GM12878 (cell line): ENCODE data around the gene NLRC5. TPM values are rescaled to one million over a fixed set of nuclear protein-coding genes. Genes with fewer than 3 reads are reported as not detected.

Experiments used
- CREM ChIP-seq: IDR thresholded peaks from 2 replicates; pipeline ENCODE4 v1.6.1; 2014; ENCODE audit warnings: antibody characterized with exemption, low read depth
- ESRRA ChIP-seq: IDR thresholded peaks from 2 replicates; pipeline ENCODE4 v1.6.1; 2012; ENCODE audit warnings: mild to moderate bottlenecking, low read length, improper control_type of control experiment
- ETV6 ChIP-seq, 2 experiments: fragments of 450-650 bp in 1 of 2; IDR thresholded peaks in 1 of 2; conservative IDR thresholded peaks in 1 of 2; 2 replicates each; pipeline ENCODE4 v1.6.1; 2014; ENCODE audit warnings: antibody characterized with exemption in 1 of 2, borderline replicate concordance in 1 of 2, low read depth in 1 of 2, mild to moderate bottlenecking in 1 of 2, moderate library complexity in 1 of 2
- SIN3A ChIP-seq: IDR thresholded peaks from 2 replicates; pipeline ENCODE4 v1.6.1; 2012; ENCODE audit warnings: low read depth, low read length, improper control_type of control experiment
- SMARCA5 ChIP-seq: fragments of 450-650 bp; IDR thresholded peaks from 2 replicates; pipeline ENCODE4 v1.6.1; 2017; ENCODE audit warnings: mild to moderate bottlenecking
- SUPT20H ChIP-seq: IDR thresholded peaks from 2 replicates; pipeline ENCODE4 v1.6.1; 2011; ENCODE audit warnings: low read depth, mild to moderate bottlenecking, low read length, moderate library complexity, borderline replicate concordance; ENCODE audit not compliant: control insufficient read depth
- SUZ12 ChIP-seq: fragments of 200-600 bp; sonication (generic); IDR thresholded peaks from one replicate; pipeline ENCODE4 v1.6.1; 2018; ENCODE audit warnings: antibody characterized with exemption, mild to moderate bottlenecking; ENCODE audit not compliant: unreplicated experiment
- ZBTB4 ChIP-seq: fragments of 450-650 bp; formaldehyde crosslinking; IDR thresholded peaks from 2 replicates; pipeline ENCODE4 v1.4.0; 2022; ENCODE audit warnings: mild to moderate bottlenecking, moderate library complexity
- polyA plus RNA-seq, 11 experiments: library from polyadenylated mRNA; depleted of rRNA in 4 of 11; unstranded in 6 of 11; stranded (reverse) in 5 of 11; fragments of >200 nt; fragmentation: Nextera tagmentation in 4 of 11; fragmentation: Illumina TruSeq in 1 of 11; extraction: Ambion mirVana in 4 of 11; extraction: Trizol in 1 of 11; gene quantifications; 1 replicate in 1 of 11; 2 replicates in 10 of 11; pipeline versions ENCODE4 v1.2.1 to v1.2.3, GENCODE V29; 2011 to 2016; ENCODE audit warnings: inconsistent platforms in 2 of 11, missing spikeins in 2 of 11, low read depth in 1 of 11
- total RNA-seq, 4 experiments: library from RNA; depleted of rRNA in 3 of 4; stranded (reverse); fragments of >200 nt in 3 of 4; fragmentation: Illumina TruSeq in 1 of 4; extraction: Trizol in 1 of 4; gene quantifications; 2 replicates each; pipeline versions ENCODE4 v1.2.1 to v1.2.3, GENCODE V29; 2013 to 2021

NLRC5 gene
- total and polyA plus RNA-seq, 10 of the 15 experiments (the other 5 are each of a cell fraction or from before 2014, with no cell fraction given): 13.1 to 105 (median 57.3) TPM

- TF ChIP-seq ZBTB4 (CRISPR knock-in tag) (no peak), ETV6 (conservative IDR thresholded peaks at IDR 0.05 in 1 of 2, IDR thresholded peaks at IDR 0.05 in 1 of 2; ENCODE audit: borderline replicate concordance in 1 of 2, low read depth in 1 of 2) (no peak), CREM (no peak), SUPT20H (no peak), ESRRA (no peak), SIN3A (no peak), SUZ12 (no peak), SMARCA5 (no peak)
These were observed 33.1 kb downstream of the NLRC5 start (continued) for GRCh38 chr16:57022445-57022844.
